LNCaP clone FGC (cell line): ENCODE results near the gene AMBRA1.

Experiments used
- DNase-seq: peaks from one replicate; pipeline ENCODE4 v3.0.0-alpha.2; 2011; ENCODE audit warnings: low read depth
- H3K4me3 ChIP-seq: 2 replicates; pipeline ENCODE4 v1.5.1; 2011; ENCODE audit warnings: mild to moderate bottlenecking, low read depth, low read length, control low read depth
- CTCF ChIP-seq: IDR thresholded peaks from 2 replicates; pipeline ENCODE4 v1.5.1; 2012; ENCODE audit warnings: mild to moderate bottlenecking; ENCODE audit not compliant: control insufficient read depth, insufficient read depth; ENCODE audit errors: extremely low read depth

The AMBRA1 gene

GRCh38 chr11:46421257-46421880 lies 172.5 kb downstream of the AMBRA1 start:
- no peak for TF ChIP-seq CTCF
- no peak for DNase-seq

GRCh38 chr11:46420513-46420912 lies 173.3 kb downstream of the AMBRA1 start:
- DNase-seq: no peak

More at GRCh38 chr11:46421257-46421880, 172.5 kb downstream of the AMBRA1 start:
- H3K4me3 ChIP-seq: no peak overlapping the region

GRCh38 chr11:46418751-46419150 lies 175.1 kb downstream of the AMBRA1 start:
- no peak for DNase-seq
- no peak overlapping the region for H3K4me3 ChIP-seq
- TF ChIP-seq CTCF: no peak

More at GRCh38 chr11:46420513-46420912, 173.3 kb downstream of the AMBRA1 start:
- TF ChIP-seq CTCF: no peak
- H3K4me3 ChIP-seq: no peak overlapping the region

GRCh38 chr11:46417711-46418110 lies 176.1 kb downstream of the AMBRA1 start:
- DNase-seq: no peak
- TF ChIP-seq CTCF: no peak
- H3K4me3 ChIP-seq: no peak overlapping the region

- DNase-seq: no peak
- TF ChIP-seq CTCF: no peak
- no peak overlapping the region for H3K4me3 ChIP-seq
Measured at GRCh38 chr11:46414879-46415278, 178.9 kb downstream of the AMBRA1 start.

GRCh38 chr11:46414466-46414796 lies 179.4 kb downstream of the AMBRA1 start:
- no peak for DNase-seq

More at GRCh38 chr11:46414466-46414796, 179.4 kb downstream of the AMBRA1 start:
- H3K4me3 ChIP-seq: no peak overlapping the region
- no peak for TF ChIP-seq CTCF
